ENCODE results near the gene HPDL.
A peak's percentile ranks its signal among the peaks of the same experiment; 100 is the strongest.

The HPDL gene

DNA sequence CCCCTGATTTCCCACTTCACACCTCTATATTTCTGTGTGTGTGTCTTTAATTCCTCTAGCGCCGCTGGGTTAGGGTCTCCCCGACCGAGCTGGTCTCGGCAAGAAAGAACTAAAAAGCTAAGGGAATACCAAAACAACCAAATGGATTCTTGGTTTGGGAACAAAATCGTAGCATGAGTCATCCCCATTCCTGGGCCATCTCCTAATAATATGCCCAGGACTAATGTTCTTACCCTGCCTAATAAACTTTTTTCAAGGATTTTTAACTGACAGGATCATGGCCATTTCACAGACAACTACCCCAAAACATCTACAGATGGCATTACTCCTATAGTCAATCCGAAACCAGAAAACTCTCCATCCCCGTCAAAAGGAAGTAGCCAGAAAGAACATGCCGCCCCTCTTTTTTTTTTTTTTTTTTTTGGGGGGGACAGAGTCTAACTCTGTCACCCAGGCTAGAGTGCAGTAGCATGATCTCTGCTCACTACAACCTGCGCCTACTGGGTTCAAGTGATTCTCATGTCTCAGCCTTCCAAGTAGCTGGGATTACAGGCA is 4.1 kb upstream of the HPDL start:
- no peak for DNase-seq (ENCODE audit: low read depth)

GRCh38 chr1:45325851-45326506 is 716 bp upstream of the HPDL start:
- DNase-seq (ENCODE audit: low read depth) = no peak

DNA sequence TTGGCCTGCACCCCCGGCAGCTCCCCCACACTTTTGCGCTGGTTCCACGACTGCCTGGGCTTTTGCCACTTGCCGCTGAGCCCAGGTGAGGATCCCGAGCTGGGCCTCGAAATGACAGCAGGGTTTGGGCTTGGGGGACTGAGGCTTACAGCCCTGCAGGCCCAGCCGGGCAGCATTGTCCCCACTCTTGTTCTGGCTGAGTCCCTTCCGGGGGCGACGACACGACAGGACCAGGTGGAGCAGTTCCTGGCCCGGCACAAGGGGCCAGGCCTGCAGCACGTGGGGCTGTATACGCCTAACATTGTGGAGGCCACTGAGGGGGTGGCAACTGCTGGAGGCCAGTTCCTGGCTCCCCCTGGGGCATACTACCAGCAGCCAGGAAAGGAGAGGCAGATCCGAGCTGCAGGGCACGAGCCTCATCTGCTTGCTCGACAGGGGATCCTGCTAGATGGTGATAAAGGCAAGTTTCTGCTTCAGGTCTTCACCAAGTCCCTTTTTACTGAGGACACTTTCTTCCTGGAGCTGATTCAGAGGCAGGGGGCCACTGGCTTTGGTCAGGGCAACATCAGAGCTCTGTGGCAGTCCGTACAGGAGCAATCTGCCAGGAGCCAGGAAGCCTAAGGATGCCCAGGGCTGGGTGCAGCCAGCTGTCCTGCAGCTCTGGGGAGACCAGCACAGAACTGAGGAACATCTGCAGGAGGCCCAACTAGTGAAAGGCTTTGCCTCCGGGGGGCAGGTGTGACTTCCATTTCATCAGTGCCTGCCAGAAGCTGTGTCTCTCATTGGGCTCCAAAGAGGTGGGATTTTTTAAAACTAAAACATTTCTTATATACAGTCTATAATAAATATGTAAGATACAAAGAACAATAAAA is 1.2 kb downstream of the HPDL start:
- DNase-seq (ENCODE audit: low read depth) = no peak

- no peak for DNase-seq (ENCODE audit: low read depth)
Measured at GRCh38 chr1:45328680-45329079, 2.0 kb downstream of the HPDL start.

DNA sequence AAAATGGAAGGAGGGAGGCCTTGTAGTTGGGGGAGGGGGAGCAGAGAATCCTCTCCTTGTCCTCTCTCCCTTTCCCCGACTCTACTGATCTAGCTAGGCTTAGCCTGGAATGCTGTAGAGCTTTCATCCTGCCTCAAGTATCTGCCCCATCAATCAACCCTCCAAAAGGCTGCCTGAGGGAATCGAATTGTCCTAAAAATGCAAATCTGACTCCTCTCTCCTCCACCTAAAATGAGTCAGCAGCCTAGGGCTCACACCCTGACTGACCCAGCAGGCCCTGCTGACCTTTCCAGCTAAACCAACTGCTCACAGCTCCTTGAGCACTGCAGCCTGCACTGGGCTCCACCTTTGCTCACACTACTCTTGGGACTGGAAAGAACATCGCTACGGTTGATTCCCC is 2.8 kb downstream of the HPDL start:
- DNase-seq (ENCODE audit: low read depth) = no peak

DNA sequence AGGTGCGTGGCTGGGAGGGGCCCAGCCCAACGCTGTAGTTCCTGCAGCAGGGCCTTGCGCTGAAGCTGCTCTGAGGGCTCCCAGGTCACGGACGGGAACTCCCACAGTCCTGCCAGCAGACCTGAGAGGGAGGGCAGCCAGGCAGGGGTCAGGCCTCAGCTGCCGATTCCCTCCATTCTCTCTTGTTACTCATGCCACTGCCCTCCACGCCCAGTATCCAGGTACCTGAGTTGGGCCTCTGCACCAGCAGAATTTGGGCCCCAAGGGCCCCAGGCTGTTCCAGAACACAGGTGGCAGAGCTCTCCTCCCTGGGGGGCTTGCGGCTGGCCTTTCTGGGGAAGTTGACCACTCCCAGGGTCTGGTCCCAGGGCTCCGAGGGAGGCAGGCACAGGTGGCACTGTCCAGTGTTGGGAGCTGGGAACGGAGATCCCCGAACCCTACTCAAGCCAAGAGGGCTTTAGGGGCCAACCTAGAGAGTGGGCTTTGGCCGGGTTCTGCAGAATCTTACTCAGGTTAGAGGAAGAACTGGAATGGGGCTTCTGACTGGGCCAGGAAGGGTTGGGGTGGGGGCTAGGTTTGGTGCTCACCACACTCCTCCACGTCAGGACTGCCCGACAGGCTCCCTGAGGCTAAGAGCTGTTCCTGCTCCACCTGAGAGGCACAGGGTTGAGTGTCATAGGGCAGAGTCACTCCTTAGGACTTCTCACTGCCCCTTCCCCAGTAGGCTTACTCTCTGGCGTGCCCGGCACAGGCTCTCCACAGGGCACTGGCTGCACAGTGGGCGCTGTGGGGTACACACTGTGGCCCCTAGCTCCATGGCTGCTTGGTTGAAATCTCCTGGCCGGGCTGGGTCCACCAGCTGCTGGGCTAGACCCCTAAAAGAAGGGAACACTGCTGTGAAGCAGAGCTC is 5.0 kb downstream of the HPDL start:
- DNase-seq (ENCODE audit: low read depth) = no peak

DNA sequence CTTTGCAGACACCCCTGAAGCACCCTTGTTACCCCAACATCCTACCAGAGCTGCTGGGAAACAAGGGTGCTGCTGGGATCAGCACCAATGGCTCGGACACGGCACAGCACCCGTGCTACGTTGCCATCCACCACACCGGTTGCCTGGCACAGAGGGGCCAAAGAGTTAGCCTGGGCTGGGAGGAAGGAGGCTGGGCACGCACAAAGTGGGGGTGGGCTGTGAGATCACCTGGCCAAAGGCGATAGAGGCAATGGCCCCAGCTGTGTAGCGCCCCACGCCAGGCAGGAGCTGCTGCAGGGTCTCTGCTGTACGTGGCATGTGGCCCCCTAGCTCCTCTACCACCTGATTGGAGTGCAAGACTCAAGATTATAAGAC is 5.6 kb downstream of the HPDL start:
- DNase-seq (ENCODE audit: low read depth) = no peak

GRCh38 chr1:45334308-45335245 is 7.9 kb downstream of the HPDL start:
- DNase-seq (ENCODE audit: low read depth) = no peak

DNA sequence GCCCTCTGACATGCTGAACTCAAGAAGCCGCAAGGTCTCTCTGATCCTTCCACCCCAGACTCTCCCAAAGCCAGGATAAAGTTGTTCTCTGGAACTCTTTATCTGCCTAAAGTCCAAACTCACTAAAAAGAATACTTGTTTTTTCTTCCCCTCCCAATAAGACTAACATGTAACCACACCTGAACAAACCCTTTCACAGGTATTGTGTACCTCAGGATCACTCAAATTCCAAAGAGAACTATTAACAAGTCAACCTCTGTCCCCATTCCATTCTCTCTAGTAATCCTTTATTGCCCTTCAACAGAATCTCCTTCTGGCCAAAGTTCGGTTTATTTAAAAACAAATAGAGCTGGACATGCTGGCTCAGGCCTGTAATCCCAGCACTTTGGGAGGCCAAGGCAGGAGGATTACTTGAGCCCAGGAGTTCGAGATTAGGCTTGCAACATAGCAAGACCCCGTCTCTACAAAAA is 9.2 kb downstream of the HPDL start:
- no peak for DNase-seq (ENCODE audit: low read depth)

- no peak for DNase-seq (ENCODE audit: low read depth)
Measured at GRCh38 chr1:45337630-45338325, 11.1 kb downstream of the HPDL start.

DNA sequence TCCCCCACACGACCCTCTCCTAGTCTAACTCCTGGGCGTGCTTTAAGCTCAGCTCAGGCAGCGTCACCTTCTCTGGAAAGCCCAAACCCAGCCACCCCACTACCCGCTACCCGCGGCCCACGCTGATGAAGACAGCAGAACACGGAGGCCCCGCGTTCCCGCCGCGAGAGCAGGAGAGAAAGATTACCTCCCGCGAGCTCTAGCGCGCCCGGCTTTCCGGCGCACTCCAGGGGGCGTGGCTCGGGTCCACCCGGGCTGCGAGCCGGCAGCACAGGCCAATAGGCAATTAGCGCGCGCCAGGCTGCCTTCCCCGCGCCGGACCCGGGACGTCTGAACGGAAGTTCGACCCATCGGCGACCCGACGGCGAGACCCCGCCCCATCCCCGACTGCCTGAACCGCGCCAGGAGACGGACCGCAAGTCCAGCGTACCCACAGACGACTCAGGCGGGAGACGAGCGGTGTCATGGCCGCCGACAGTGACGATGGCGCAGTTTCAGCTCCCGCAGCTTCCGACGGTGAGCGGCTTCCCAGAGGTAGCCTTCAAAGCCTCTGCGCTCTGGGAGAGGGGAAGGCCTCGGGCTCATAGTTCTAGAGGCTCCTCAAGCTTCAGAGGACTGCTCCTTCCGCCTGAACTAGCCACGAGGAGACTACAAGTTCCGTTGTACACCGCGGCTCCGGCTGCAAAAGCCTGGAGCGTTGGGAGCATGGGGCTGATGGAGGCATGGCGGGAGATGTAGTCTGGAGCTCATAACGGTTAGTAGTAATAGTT is 13.3 kb downstream of the HPDL start, which contains the start of the genes MUTYH and TOE1:
TSS of gene MUTYH (minus strand) at position 652 of the 770 bp plus-strand sequence. CDS start 5,935 bp downstream, outside the sequence.
TSS of gene TOE1 (plus strand) at position 382 of the 770 bp plus-strand sequence. CDS start at position 465, 83 bp downstream.
- peak; percentile 84 for DNase-seq (ENCODE audit: low read depth)

DNA sequence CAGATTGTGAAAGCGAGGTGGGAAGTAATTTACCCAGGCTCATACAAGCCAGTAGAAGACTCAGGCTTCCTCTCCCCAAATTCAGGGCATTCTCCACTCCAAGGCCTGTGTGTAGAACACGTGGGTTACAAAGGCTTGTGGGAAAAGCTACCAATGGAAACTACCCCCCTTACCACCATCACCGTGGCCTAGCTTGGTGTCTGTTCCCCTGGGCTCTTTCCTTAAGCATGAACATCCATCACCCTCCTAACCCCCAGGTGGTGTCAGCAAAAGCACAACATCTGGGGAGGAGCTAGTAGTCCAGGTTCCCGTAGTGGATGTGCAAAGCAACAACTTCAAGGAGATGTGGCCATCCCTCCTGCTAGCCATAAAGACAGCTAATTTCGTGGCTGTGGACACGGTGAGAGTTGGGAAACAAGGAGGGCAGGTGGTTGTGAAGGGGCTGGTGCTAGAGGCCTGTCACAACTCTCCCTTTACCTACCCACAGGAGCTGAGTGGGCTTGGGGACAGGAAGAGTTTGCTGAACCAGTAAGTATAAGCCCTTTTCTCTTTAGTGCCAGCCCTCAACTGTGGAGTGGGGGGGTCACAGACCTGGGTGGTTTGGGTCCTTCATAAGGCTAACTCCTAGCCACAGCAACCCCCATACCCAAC is 14.2 kb downstream of the HPDL start:
- DNase-seq (ENCODE audit: low read depth) = no peak

DNA sequence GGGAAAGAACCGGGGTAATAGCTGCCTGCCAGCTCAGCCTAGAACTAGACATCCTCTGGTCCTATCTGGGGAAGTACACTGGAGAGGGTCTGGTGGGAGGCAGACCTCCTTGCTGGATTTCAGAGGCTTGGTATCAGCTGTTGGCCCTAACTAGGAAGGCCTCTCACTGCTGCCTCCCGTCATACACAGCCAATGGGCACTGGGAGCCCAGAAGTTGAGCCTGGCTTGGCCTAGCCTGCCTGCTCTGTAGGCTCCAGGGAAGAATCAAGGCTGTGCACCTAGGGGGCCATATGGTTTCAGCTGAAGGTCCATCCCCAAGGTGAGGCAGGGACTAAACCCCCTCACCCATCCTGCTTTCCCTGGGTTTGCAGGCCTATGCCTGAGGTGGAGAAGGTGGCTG is 17.8 kb downstream of the HPDL start:
- no peak for DNase-seq (ENCODE audit: low read depth)

DNA sequence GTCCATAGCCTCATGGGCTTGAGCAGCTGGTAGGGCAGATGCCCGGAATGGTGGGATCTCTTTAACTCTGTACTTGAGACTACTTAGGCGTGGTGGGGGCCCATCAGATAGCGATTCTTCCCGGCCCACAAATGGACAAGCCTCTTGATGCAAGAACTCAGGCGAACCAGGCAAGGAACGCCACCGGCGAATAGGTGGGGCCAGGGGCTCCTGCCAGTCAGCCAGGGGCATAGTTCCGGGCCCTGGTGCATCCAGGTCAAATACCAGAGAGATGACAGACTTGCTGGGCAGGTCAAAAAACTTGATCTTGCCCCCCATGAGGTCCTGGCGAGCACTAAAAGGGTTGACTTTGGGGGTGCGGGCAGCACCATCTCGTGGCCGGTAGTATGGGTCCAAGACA is 18.3 kb downstream of the HPDL start:
- DNase-seq (ENCODE audit: low read depth) = no peak

GRCh38 chr1:45346473-45346872 is 19.8 kb downstream of the HPDL start:
- no peak for DNase-seq (ENCODE audit: low read depth)

GRCh38 chr1:45348020-45348419 is 21.3 kb downstream of the HPDL start:
- DNase-seq (ENCODE audit: low read depth) = no peak

DNA sequence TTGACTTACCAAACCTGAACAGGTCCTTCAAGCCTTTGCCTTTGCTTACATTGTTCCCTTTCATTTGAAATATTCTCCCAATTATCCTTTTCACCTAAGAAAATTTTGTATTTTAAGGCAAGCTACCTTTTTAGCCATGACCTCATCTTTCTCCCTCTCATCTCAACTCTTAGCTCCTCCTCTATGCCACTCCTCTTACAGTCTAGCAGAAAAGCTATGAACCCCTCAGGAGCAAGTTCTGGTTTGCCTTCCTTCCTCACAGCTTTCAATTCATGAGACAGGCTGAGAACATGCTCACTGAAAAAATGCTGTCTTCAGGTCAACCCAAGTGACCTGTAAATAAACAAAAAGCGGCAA is 21.9 kb downstream of the HPDL start:
- no peak for DNase-seq (ENCODE audit: low read depth)

DNA sequence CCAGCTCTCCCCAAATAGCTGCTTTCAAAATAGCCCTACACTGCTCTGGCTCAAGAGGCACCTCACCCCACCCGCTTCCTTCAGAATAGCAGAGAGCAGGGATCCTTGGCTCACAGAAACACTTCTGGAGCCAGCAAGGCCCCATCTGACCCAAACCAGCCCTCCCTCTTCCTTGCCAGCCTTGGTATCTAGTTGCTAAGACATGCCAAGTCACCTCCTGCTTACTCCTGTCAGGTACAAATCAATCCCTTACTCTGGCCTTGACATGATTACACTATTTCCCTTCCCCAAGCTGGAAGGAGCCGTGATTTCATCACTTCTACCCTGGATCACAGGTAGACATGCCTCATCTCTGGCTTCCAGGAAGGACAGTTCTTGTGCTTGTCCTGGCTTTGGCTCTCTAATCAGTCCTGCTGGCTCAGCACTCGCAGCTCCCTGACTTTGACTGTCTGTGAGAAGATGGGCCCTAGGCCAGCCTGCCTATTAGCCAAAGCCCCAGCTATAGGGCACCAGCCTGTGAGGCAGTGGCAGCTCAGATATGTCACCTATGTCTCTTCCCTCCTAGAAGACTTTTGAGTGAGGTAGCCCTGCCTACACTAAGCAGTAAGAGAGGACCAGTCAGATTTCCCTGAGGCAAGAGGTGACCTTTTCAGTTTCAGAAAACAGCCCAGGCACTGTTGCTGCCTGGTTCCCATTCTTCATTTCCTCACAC is 22.4 kb downstream of the HPDL start:
- no peak for DNase-seq (ENCODE audit: low read depth)

Data from stimulated activated CD8-positive, alpha-beta memory T cell treated with anti-CD3 and anti-CD28 coated beads, Interleukin-12 subunit alpha, Interleukin-12 subunit beta, amount 100 ng/mL, for 1 hour (primary cell).